NCI-H1930 (cell line): ENCODE measurements around the gene RBMS3.

ENCODE experiments used
- DNase-seq, 2 experiments: peaks; one replicate each; lab custom pipeline; 2025; lab: John Stamatoyannopoulos, UW

RBMS3 gene

GRCh38 chr3:29576675-29577074, 295.8 kb downstream of the RBMS3 start:
- no peak for DNase-seq

DNA sequence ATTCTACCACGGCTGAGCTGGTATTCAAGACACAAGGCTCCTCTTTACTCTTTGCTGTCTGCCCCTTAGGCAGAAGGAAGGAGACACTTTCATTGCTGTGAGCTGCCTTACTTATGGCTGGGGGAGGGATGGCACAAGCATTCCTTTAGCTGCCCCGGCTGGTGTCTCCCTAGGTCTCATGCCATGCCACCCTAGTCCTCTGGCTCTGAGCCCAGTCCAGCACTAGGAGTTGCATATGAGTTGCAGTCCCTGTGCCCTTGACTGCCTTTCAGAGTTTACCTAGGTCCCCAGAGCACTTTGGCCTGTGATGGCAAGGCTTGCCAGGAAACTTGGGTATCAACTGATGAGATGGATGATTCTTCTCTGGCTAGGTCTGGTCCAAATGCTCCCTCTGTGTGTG, 296.4 kb downstream of the RBMS3 start:
- no peak for DNase-seq

- DNase-seq = no peak
Measured at GRCh38 chr3:29581311-29581710, 300.4 kb downstream of the RBMS3 start.

GRCh38 chr3:29582273-29582672, 301.4 kb downstream of the RBMS3 start:
- DNase-seq = no peak

DNA sequence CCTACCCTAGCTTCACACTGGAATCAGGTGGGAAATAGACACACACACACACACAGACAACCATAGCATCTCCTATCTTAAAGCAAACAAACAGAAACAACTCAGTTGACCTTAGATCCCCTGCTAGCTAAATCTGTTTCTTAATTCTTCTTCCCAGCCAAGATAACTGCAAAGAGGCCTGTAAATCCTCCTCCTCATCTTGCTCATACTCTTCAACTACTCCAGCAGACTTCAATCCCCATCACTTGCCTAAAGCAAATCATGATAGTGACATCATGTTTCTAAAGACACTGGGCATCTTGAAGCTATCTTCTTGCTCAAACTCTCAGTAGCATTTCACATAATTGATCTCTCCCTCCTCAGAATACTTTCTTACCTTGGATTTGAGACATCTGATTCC, 303.0 kb downstream of the RBMS3 start:
- no peak for DNase-seq

GRCh38 chr3:29585368-29585767, 304.5 kb downstream of the RBMS3 start:
- DNase-seq = no peak

DNA sequence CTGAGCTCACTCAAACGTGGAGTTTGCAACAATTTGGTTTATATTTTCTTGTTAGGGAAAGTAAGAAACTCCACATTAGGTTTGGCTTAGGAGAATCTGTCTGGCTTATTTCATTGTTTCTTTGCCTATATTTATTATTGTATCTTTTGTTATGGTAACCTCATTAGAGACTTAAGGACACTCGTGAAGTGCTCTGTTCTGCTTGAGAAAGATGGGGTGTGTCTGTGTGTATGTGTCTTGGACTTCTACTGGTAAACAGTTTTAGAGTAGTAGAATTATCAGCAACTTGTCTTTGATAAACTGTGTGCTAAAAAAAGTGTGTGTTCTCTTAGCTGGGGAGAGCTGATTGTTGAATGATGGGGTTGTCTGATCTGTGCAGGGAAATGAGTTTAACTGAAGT, 306.5 kb downstream of the RBMS3 start:
- no peak for DNase-seq

DNA sequence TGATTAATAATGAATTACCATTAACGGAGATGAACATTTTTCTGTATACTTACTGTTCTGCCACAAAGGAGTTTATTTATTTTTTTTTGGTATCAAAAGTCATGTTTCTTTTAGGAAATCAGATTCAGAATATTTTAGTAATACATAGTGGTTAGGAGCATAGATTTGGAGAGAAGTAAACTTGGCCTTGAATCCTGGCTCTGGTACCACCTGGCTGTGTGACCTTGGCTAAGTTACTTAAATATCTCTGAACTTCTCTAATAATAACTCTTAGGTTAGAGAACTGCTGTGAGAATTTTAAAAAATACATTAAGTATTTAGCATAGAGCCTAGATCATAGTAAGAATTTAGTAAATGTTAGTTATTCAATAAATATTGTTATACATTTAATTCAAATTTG, 309.1 kb downstream of the RBMS3 start:
- no peak for DNase-seq

- DNase-seq = no peak
Measured at GRCh38 chr3:29590461-29590860, 309.6 kb downstream of the RBMS3 start.

GRCh38 chr3:29591579-29591978, 310.7 kb downstream of the RBMS3 start:
- no peak for DNase-seq

DNA sequence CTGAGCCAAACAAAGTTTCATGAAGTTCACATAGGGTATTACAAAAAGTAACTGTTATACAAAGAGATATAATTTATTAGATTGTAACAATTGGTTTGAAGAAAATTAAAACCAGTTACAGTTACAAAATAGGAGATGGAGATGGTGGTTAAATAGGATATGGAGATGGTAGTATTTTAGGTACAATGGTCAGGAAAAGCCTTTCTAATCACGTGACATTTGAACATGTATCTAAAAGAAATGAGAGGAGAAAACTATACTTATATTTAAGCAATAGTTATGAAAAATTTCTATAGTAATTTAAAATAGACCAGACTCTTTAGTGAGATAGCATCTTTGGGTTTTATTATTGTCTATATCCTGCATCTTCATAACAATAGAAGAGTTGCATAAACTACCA, 312.9 kb downstream of the RBMS3 start:
- DNase-seq = no peak

GRCh38 chr3:29594261-29594660, 313.4 kb downstream of the RBMS3 start:
- no peak for DNase-seq

DNA sequence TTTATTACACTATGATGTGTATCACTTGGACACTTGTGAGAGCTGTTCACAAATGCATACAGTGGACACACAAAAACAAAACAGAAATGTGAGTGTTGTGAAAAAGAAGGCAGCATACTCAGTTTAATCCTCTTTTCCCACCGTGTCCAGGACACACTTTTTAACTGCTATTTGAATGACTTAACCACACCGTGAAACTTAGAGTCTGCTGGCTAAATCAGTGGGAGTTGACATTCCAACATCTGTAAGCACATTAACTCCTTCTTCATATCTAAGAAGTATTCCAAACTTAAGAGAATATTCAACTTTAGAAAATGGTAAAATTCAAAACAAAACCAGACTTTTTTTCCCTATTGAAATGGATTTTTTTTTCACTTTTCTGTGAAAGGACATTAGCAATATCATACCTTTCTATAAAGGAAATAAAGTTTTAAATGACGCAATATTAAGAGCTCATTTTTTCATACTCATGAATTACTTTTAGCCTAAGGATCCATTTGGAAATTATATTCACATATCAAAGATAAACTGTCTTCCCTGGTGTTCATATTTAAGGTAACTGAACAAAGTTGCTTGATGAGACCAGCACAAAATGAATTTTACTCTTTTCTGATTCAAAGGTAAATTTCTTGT, 316.6 kb downstream of the RBMS3 start:
- no peak for DNase-seq

DNA sequence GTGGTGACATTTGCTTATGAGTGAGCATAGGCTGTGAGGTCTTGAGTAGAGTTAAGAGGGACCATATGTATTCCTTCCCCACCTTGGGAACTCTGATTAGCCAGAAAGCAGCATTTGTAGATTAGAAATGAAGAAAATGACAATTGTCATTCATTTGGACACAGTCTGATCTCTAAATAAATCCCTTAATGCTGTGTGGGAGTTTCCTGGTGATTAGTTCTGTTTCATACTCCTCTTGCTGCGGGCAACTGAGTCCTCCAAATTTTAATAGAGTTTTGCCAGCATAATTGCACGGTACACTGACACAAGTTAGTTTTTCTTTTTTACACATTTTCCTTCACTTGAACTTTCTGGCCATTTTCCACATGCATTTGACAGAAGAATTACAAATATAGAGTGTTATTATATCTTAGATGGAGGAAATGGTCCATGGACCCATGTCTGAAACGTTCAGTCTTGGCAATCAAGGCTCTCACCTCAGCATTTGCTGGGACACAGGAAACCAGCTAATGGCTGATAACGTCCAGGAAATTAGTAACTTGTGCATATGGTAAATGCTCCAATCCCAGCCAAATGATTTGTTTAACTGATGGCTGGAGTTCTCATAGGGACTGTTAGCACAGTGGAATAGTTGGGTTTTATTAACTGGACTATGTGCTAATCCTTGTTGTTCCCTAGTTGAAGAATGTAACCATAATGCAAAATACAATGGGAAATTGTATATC, 321.2 kb downstream of the RBMS3 start:
- no peak for DNase-seq

DNA sequence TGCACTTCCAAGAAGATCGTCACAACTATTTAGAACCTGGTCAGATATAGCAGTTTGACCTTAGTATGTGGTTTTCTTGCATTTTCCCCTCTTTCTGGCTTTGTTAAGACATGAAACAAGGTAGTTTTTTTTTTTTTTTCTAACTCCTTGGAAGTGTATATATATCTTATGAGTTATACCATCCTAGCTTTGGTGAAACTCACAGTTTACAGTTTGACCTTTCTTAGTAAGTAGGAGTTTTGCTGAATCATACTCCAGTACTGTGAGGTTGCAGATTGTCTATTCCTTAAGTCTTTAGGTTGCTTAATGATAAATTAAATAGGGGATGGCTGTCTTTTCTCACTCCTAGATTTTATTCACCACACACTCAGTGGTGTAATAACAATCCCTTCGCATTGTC, 325.0 kb downstream of the RBMS3 start:
- DNase-seq = no peak

DNA sequence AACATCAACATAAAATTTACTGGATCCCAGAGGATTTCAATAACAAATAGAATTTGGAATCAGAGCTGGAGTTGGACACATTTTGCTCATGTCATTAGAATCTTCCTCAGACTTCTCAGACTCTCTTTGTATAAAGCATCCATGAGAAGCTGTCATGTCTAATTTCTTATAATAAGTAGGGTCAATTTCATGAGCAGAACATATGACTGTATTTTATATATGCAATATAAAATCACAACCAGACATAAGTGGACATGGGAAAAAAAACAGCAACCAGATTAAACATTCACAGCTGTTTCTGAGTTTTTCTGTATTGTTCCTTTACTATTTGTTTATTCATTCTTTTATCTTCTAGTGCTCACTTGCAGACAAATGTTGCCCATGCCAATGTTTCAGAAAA, 325.5 kb downstream of the RBMS3 start:
- no peak for DNase-seq

DNA sequence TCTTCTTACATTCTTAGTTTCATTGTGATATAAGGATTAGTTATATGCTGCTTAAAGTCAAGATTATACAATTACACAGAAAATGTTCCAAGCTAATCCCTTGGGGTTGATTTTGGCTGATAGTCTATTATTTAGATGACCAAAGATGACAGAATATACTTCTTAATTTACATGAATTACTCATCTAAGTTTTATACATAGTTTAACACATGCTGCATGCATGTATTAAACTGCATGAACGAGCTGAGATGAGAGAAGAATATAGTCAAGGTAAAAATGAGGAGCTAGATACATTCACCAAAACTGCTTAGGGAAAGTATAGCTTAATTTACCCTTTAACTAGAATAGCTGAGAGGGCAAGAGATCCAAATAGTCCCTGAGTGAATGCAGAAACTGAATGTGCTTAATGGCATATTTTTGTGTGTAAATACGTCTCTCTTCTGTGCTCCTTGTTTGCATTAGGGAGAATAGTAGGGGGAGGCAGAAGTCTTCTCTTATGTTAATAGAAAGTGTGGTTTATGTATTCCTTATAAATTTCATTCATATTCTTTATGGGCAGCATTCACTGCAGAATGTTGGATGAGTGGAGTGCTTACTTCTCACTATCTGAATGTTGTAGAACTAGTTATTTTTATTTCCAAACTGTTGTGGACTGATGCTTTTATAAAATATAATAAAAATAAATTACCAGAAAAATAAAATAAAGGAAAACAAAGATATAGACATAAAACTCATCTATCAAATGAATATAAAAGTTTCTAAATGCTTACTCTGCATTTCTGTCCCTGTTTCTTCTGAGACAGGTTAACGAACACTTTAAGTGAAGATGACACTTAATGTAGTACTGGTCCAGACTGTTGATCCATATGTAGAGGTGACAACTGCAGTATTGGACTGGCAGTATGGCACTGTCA, 327.8 kb downstream of the RBMS3 start:
- no peak for DNase-seq

- DNase-seq = no peak
Measured at GRCh38 chr3:29609328-29609811, 328.5 kb downstream of the RBMS3 start.

- DNase-seq = no peak
Measured at GRCh38 chr3:29610781-29611180, 329.9 kb downstream of the RBMS3 start.

DNA sequence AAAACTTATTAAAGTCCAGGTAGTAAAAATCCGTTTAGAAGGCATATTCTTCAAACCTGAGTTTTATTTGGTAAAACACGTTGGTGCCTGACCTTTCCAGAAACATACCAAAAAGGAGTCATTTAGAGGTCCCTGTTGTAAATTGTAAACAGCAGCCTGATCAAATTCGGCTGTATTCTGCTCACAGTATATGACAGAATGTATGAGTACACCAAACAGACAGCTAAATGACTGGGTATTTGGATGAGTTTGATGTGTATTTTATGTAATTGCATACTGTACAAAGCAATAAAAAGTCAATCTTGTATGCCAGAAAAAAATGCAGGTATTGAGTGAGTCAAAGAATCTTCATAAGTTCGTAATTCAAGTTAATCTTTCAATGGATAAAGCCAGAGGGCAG, 330.4 kb downstream of the RBMS3 start:
- no peak for DNase-seq

GRCh38 chr3:29612536-29612935, 331.7 kb downstream of the RBMS3 start:
- DNase-seq = no peak

DNA sequence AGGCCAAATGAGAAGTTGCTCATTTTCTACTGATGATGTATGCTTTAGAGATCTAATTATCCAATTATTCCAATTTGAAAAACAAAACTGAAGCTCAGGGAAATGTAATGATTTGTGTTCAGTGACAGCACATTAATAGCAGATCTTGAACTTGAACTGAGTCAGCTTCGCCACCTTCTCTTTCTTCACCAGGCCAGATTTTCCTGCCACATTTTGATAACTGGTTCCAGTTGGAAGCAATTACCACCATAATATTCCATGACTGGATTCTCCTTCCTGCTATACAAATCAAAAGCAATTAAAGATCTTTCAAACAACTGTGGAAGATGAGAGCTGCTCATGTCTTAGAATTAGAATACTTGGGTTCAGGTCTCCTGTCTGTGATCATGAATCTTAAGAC, 334.1 kb downstream of the RBMS3 start:
- DNase-seq = peak; percentile 20 to 32
